IPS-11a (cell line): ENCODE data around the gene KRTAP10-1.
"Not testable (repeated sequence)": the region's sequence is repeated elsewhere in the genome, so short reads cannot be mapped to it uniquely, and the experiment has no call there.

Experiments used
- H3K4me3 ChIP-seq: one replicate; pipeline ENCODE4 v1.5.1; 2013; ENCODE audit warnings: low read depth, low read length, control low read depth

The KRTAP10-1 gene

GRCh38 chr21:44539991-44540666, at the start of gene KRTAP10-1:
Gene KRTAP10-1, minus strand, starts transcription at chr21:44540195. Its CDS starts 45 bp downstream, at chr21:44540150.
- no peak within 1 kb of the TSS for H3K4me3 ChIP-seq

GRCh38 chr21:44589094-44589493, 49.1 kb upstream of the KRTAP10-1 start:
- no peak overlapping the region for H3K4me3 ChIP-seq

- H3K4me3 ChIP-seq: no peak overlapping the region
Observed at GRCh38 chr21:44585892-44586291, 45.9 kb upstream of the KRTAP10-1 start.

GRCh38 chr21:44583800-44584147, 43.8 kb upstream of the KRTAP10-1 start:
- H3K4me3 ChIP-seq: no peak overlapping the region

GRCh38 chr21:44583089-44583799, 43.2 kb upstream of the KRTAP10-1 start:
- H3K4me3 ChIP-seq: no peak overlapping the region

GRCh38 chr21:44582055-44582454, 42.1 kb upstream of the KRTAP10-1 start:
- H3K4me3 ChIP-seq: no peak overlapping the region

- H3K4me3 ChIP-seq: no peak overlapping the region
Observed at GRCh38 chr21:44581158-44581557, 41.2 kb upstream of the KRTAP10-1 start.

GRCh38 chr21:44580231-44580821, 40.3 kb upstream of the KRTAP10-1 start, which contains the start of gene KRTAP10-5:
Gene KRTAP10-5, minus strand, starts transcription at chr21:44580604. Its CDS starts 26 bp downstream, at chr21:44580578.
- not testable (repeated sequence) for H3K4me3 ChIP-seq

- no peak overlapping the region for H3K4me3 ChIP-seq
Observed at GRCh38 chr21:44579833-44580144, 39.8 kb upstream of the KRTAP10-1 start.

- H3K4me3 ChIP-seq: no peak overlapping the region
Observed at GRCh38 chr21:44579056-44579832, 39.2 kb upstream of the KRTAP10-1 start.

- H3K4me3 ChIP-seq: no peak overlapping the region
Observed at GRCh38 chr21:44578371-44579055, 38.5 kb upstream of the KRTAP10-1 start.

- no peak overlapping the region for H3K4me3 ChIP-seq
Observed at GRCh38 chr21:44576025-44576420, 36.0 kb upstream of the KRTAP10-1 start.

- H3K4me3 ChIP-seq: no peak overlapping the region
Observed at GRCh38 chr21:44575307-44576024, 35.5 kb upstream of the KRTAP10-1 start.

GRCh38 chr21:44574457-44575306, 34.7 kb upstream of the KRTAP10-1 start:
- H3K4me3 ChIP-seq: no peak overlapping the region

- not testable (repeated sequence) for H3K4me3 ChIP-seq
Observed at GRCh38 chr21:44573630-44574456, 33.8 kb upstream of the KRTAP10-1 start, which contains the start of gene KRTAP10-4. Gene KRTAP10-4, plus strand, starts transcription at chr21:44573729. Its CDS starts 30 bp downstream, at chr21:44573759.

- H3K4me3 ChIP-seq: no peak overlapping the region
Observed at GRCh38 chr21:44572959-44573583, 33.1 kb upstream of the KRTAP10-1 start.

GRCh38 chr21:44571844-44572782, 32.1 kb upstream of the KRTAP10-1 start:
- H3K4me3 ChIP-seq: no peak overlapping the region
